H9 (cell line): Measurements from ENCODE around the gene TMCC3. TPM values are rescaled to one million over a fixed set of nuclear protein-coding genes. Genes with fewer than 3 reads are reported as not detected.
A peak's percentile ranks its signal among the peaks of the same experiment; 100 is the strongest.

Experiments used
- DNase-seq: peaks from one replicate; pipeline ENCODE4 v3.0.0-alpha.2; 2017
- H2AFZ ChIP-seq: one replicate; pipeline ENCODE4 v1.6.1; 2013; ENCODE audit warnings: mild to moderate bottlenecking, low read length, control low read depth, moderate library complexity
- H2AK5ac ChIP-seq: 2 replicates; pipeline ENCODE4 v1.6.1; 2013; ENCODE audit warnings: low read length, control low read depth, mixed read lengths; ENCODE audit not compliant: insufficient read length
- H2BK120ac ChIP-seq: one replicate; pipeline ENCODE4 v1.6.1; 2013; ENCODE audit warnings: low read depth, mild to moderate bottlenecking, low read length, control low read depth, inconsistent platforms; ENCODE audit not compliant: poor library complexity, severe bottlenecking
- H2BK12ac ChIP-seq: 2 replicates; pipeline ENCODE4 v1.6.1; 2013; ENCODE audit warnings: low read length, control low read depth, mixed read lengths, low read depth; ENCODE audit not compliant: insufficient read length
- H2BK15ac ChIP-seq: 2 replicates; pipeline ENCODE4 v1.6.1; 2013; ENCODE audit warnings: low read depth, low read length, control low read depth
- H2BK20ac ChIP-seq: one replicate; pipeline ENCODE4 v1.6.1; 2013; ENCODE audit warnings: low read depth, mild to moderate bottlenecking, low read length, control low read depth, inconsistent platforms; ENCODE audit not compliant: poor library complexity, severe bottlenecking
- H2BK5ac ChIP-seq: 2 replicates; pipeline ENCODE4 v1.6.1; 2013; ENCODE audit warnings: low read length, control low read depth, mixed read lengths; ENCODE audit not compliant: insufficient read length
- H3K14ac ChIP-seq: 2 replicates; pipeline ENCODE4 v1.6.1; 2013; ENCODE audit warnings: low read length, control low read depth; ENCODE audit not compliant: insufficient read depth
- H3K18ac ChIP-seq: 2 replicates; pipeline ENCODE4 v1.6.1; 2013; ENCODE audit warnings: low read depth, mild to moderate bottlenecking, mixed read lengths, low read length, control low read depth; ENCODE audit not compliant: insufficient read length
- H3K23ac ChIP-seq: 2 replicates; pipeline ENCODE4 v1.6.1; 2013; ENCODE audit warnings: low read length, control low read depth, mixed read lengths, low read depth; ENCODE audit not compliant: insufficient read length
- H3K23me2 ChIP-seq: 2 replicates; pipeline ENCODE4 v1.6.1; 2013; ENCODE audit warnings: low read depth, mild to moderate bottlenecking, mixed read lengths, low read length, control low read depth; ENCODE audit not compliant: insufficient read length, poor library complexity, severe bottlenecking
- H3K27ac ChIP-seq: 2 replicates; pipeline ENCODE4 v1.5.1; 2013; ENCODE audit warnings: low read length, control low read depth, mixed read lengths, low read depth; ENCODE audit not compliant: insufficient read length
- H3K27me3 ChIP-seq: 2 replicates; pipeline ENCODE4 v1.6.1; 2013; ENCODE audit warnings: low read length, control low read depth, inconsistent platforms; ENCODE audit not compliant: insufficient read depth
- H3K4ac ChIP-seq: 2 replicates; pipeline ENCODE4 v1.6.1; 2013; ENCODE audit warnings: low read depth, mild to moderate bottlenecking, control low read depth, inconsistent platforms, low read length, moderate library complexity
- H3K4me1 ChIP-seq: 2 replicates; pipeline ENCODE4 v1.6.1; 2013; ENCODE audit warnings: low read length, control low read depth, inconsistent platforms; ENCODE audit not compliant: insufficient read depth
- H3K4me2 ChIP-seq: 2 replicates; pipeline ENCODE4 v1.6.1; 2013; ENCODE audit warnings: low read length, control low read depth, mixed read lengths; ENCODE audit not compliant: insufficient read length, insufficient read depth
- H3K56ac ChIP-seq: 2 replicates; pipeline ENCODE4 v1.6.1; 2013; ENCODE audit warnings: low read depth, mild to moderate bottlenecking, mixed read lengths, low read length, control low read depth; ENCODE audit not compliant: insufficient read length
- H3K79me1 ChIP-seq: 2 replicates; pipeline ENCODE4 v1.6.1; 2013; ENCODE audit warnings: low read depth, mild to moderate bottlenecking, moderate library complexity, low read length, control low read depth, inconsistent platforms; ENCODE audit not compliant: insufficient read depth, poor library complexity, severe bottlenecking
- H3K79me2 ChIP-seq: 2 replicates; pipeline ENCODE4 v1.6.1; 2013; ENCODE audit warnings: low read length, control low read depth, inconsistent platforms; ENCODE audit not compliant: insufficient read depth
- H3K9ac ChIP-seq: 2 replicates; pipeline ENCODE4 v1.6.1; 2013; ENCODE audit warnings: low read length, control low read depth, mixed read lengths; ENCODE audit not compliant: insufficient read length; ENCODE audit errors: extremely low read depth
- H3K9me3 ChIP-seq: one replicate; pipeline ENCODE4 v1.6.1; 2013; ENCODE audit warnings: low read depth, low read length, inconsistent platforms; ENCODE audit not compliant: control insufficient read depth
- H3T11ph ChIP-seq: one replicate; pipeline ENCODE4 v1.6.1; 2013; ENCODE audit warnings: mild to moderate bottlenecking, low read length, control low read depth, inconsistent platforms
- H4K20me1 ChIP-seq: one replicate; pipeline ENCODE4 v1.6.1; 2013; ENCODE audit not compliant: control insufficient read depth, insufficient read length, insufficient read depth
- H4K5ac ChIP-seq: 2 replicates; pipeline ENCODE4 v1.6.1; 2013; ENCODE audit warnings: low read depth, mild to moderate bottlenecking, mixed read lengths, low read length, control low read depth; ENCODE audit not compliant: insufficient read length
- H4K8ac ChIP-seq: replicated peaks from 2 replicates; pipeline ENCODE4 v1.6.1; 2013; ENCODE audit warnings: low read length, control low read depth, mixed read lengths, low read depth; ENCODE audit not compliant: insufficient read length
- H4K91ac ChIP-seq: 2 replicates; pipeline ENCODE4 v1.6.1; 2013; ENCODE audit warnings: low read depth, mild to moderate bottlenecking, moderate library complexity, mixed read lengths, low read length, control low read depth; ENCODE audit not compliant: insufficient read length
- H3K27ac Mint-ChIP-seq, 3 experiments: 2 replicates in 2 of 3; 3 replicates in 1 of 3; pipeline ENCODE4 v1.8.0; 2020 to 2021; ENCODE audit warnings: mixed read lengths in 3 of 3, mild to moderate bottlenecking in 1 of 3, moderate library complexity in 1 of 3
- H3K27me3 Mint-ChIP-seq: 2 replicates; pipeline ENCODE4 v1.8.0; 2021; ENCODE audit warnings: low read depth, mild to moderate bottlenecking, moderate library complexity, mixed read lengths
- H3K36me3 Mint-ChIP-seq, 3 experiments: 2 replicates in 2 of 3; 3 replicates in 1 of 3; pipeline ENCODE4 v1.8.0; 2020 to 2021; ENCODE audit warnings: low read depth in 3 of 3, mixed read lengths in 3 of 3; ENCODE audit not compliant: insufficient read depth in 1 of 3
- H3K4me1 Mint-ChIP-seq, 2 experiments: 2 replicates each; pipeline ENCODE4 v1.8.0; 2020; ENCODE audit warnings: mixed read lengths in 2 of 2
- H3K4me3 Mint-ChIP-seq, 2 experiments: 2 replicates in 1 of 2; 3 replicates in 1 of 2; pipeline ENCODE4 v1.8.0; 2020 to 2021; ENCODE audit warnings: mild to moderate bottlenecking in 2 of 2, mixed read lengths in 2 of 2, moderate library complexity in 1 of 2
- H3K9me3 Mint-ChIP-seq, 2 experiments: 2 replicates in 1 of 2; 3 replicates in 1 of 2; pipeline ENCODE4 v1.8.0; 2020; ENCODE audit warnings: mild to moderate bottlenecking in 2 of 2, mixed read lengths in 2 of 2, moderate library complexity in 1 of 2
- CTCF ChIP-seq: fragments of 200-600 bp; sonication (generic); conservative IDR thresholded peaks from 3 replicates; pipeline ENCODE4 v1.8.0; 2021; ENCODE audit warnings: antibody characterized with exemption, mild to moderate bottlenecking
- WGBS: extraction: QIAGEN DNeasy Blood & Tissue Kit; methylation state at CpG from one replicate; pipeline ENCODE4 v1.1.7; 2013; ENCODE audit warnings: missing lambda C conversion rate, low lambda C conversion rate, mixed read lengths; ENCODE audit not compliant: insufficient read length; ENCODE audit errors: extremely low coverage; 5-methylcytosine and 5-hydroxymethylcytosine counted together
- long read RNA-seq: library from polyadenylated mRNA; unstranded; transcript quantifications from one replicate; pipeline ENCODE4 v2.0.0, GENCODE V29; 2020
- total RNA-seq: library from RNA; stranded (reverse); gene quantifications from 2 replicates; pipeline ENCODE4 v1.2.1, GENCODE V29; 2021

TMCC3 gene
- total RNA-seq: 0.72 and 0.87 TPM in 2 replicates
- long read RNA-seq, full-length matches to known transcripts: 2 of 3 reads
- long read RNA-seq, partial matches to known transcripts: 0 of 3 reads
- long read RNA-seq, other reads (novel, unspliced or antisense): 1 of 3 reads

GRCh38 chr12:94650143-94651056 lies at the start of gene TMCC3:
Gene TMCC3, minus strand, starts transcription at chr12:94650557. Its CDS starts 127 bp downstream, at chr12:94650430.
- no CpG with 5 or more reads among the region's 82 CpGs for WGBS
- no peak within 1 kb of the TSS for H4K91ac ChIP-seq
- no peak within 1 kb of the TSS for H3T11ph ChIP-seq
- H3K9me3 Mint-ChIP-seq: no peaks in the 10 kb centered on the region; a peak in 1 of 5 replicates
- no peak within 1 kb of the TSS for H4K5ac ChIP-seq
- no peak within 1 kb of the TSS for H2BK12ac ChIP-seq
- no peak within 1 kb of the TSS for H3K4ac ChIP-seq
- peak within 1 kb of the TSS; percentile 3 for H3K9ac ChIP-seq
- H2BK15ac ChIP-seq: no peak within 1 kb of the TSS
- H2AK5ac ChIP-seq: no peak within 1 kb of the TSS
- H4K20me1 ChIP-seq: no peaks in the 10 kb centered on the region
- no peak within 1 kb of the TSS for H3K23ac ChIP-seq
- no peak within 1 kb of the TSS for H2BK20ac ChIP-seq
- peak within 1 kb of the TSS; percentile 82 for H3K4me2 ChIP-seq
- H3K27me3 Mint-ChIP-seq: peaks cover 44% of the 10 kb centered on the region
- H3K56ac ChIP-seq: no peak within 1 kb of the TSS
- no peak within 1 kb of the TSS for H2BK5ac ChIP-seq
- H3K79me2 ChIP-seq: no peaks in the 10 kb centered on the region
- no peak within 1 kb of the TSS for H2AFZ ChIP-seq
- peaks cover 6% of the 10 kb centered on the region for H3K23me2 ChIP-seq
- no peak within 1 kb of the TSS for H2BK120ac ChIP-seq
- H3K36me3 Mint-ChIP-seq: no peaks in the 10 kb centered on the region
- no peak for TF ChIP-seq CTCF
- H3K4me1 Mint-ChIP-seq: peaks cover 8 to 17% of the 10 kb centered on the region in 2 experiments
- H3K27ac Mint-ChIP-seq: no peak within 1 kb of the TSS; a peak in 1 of 7 replicates
- peaks cover 9% of the 10 kb centered on the region for H3K27me3 ChIP-seq
- no peak within 1 kb of the TSS for H3K18ac ChIP-seq
- H4K8ac ChIP-seq: no peak within 1 kb of the TSS
- H3K27ac ChIP-seq: no peak within 1 kb of the TSS
- H3K4me3 Mint-ChIP-seq: peak within 1 kb of the TSS; percentile 70 to 86
- no peaks in the 10 kb centered on the region for H3K4me1 ChIP-seq
- H3K79me1 ChIP-seq: no peaks in the 10 kb centered on the region
- H3K9me3 ChIP-seq: no peaks in the 10 kb centered on the region
- DNase-seq: peak; percentile 58
- peak within 1 kb of the TSS; percentile 45 for H3K14ac ChIP-seq
